Right kidney (tissue), 1 donor: ENCODE results near the gene RABGEF1.

Experiments
- DNase-seq: peaks from one replicate; pipeline ENCODE4 v3.0.0-alpha.2; 2016

Gene RABGEF1

DNA sequence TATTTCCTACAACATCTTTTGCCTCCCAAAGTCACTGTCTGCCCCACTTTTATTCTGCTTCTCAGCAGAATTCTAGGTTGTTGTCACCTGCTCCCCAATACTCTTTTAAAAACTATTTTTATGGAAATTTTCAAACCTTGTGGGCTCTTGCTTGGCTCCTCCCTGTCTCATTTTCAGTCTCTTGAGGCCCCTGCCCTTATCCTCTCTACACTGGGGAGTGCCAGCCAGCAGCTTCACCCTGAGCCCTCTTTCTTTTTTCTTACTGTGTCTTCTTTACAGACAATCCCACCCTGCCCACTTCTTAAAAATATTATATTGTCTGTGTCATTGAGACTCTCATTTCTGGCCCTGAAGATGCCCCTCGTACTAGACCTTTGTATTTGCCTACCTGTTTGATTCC lies 118.8 kb downstream of the RABGEF1 start:
- DNase-seq, result no peak

DNA sequence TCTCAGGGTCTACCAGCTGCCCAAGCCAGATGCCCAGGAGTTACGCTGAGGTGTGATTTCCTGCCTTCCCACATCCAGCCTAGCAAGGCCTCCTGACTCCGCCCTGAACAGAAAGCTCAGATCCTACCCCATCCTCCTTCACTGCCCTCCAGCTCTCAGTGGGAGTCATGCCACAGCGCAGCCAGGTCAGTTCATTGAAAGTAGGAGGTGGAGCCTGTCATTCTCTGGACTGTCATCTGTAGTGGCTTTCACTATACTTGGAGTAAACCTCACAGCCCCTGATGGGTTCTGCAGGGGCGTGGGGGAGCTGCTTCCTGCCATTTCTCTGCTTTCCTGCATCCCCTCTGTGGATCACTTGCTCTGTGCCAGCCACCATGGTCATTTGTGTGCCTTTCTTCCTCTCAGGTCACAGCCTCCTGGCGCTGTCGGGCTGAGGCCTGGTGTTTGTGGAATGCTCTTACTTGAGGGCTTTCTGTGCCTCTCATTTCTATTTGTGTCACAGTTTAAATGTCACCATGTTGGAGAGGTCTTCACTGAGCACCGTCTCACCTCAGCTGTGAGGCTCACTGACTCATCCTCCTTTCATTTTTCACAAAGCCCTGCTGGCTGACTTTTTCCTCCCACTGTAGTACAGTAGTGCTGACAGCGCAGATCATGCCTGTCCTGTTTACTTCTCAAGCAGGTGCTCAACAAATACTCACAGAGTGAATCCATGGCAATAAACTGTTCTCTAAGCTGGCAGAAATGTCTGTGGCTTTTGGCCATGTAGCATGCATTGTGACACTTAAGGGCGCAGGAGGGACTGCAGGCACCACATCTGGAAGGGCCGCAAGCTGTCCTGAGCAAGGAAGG lies 119.5 kb downstream of the RABGEF1 start:
- DNase-seq, result no peak

DNA sequence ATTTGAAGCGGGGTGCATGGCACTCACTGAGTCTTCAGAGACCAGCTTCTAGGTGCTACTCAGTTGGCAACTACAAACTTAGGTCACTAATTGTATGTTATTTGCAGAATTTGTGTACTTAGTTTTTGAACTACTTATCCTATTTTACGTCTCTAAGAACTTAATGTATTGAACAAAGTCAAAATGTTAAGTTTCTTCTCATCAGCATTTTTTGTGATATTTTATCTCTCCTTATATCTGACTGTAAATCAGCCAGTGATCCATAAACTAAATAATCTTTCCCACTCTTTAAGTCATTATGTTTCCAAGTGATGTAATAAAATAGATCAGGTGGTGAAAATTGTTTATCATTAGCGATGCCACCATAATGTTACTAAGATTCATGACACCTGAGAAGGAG lies 120.2 kb downstream of the RABGEF1 start:
- no peak for DNase-seq
